NCI-H2227 (cell line): ENCODE data around the gene SLC38A8.

Source experiments
- DNase-seq: peaks from one replicate; lab custom pipeline; 2025; ENCODE audit not compliant: unreplicated experiment; lab: John Stamatoyannopoulos, UW

The SLC38A8 gene

GRCh38 chr16:84032458-84033178, 10.0 kb downstream of the SLC38A8 start:
- DNase-seq, result peak; percentile 62

GRCh38 chr16:84031556-84031955, 11.0 kb downstream of the SLC38A8 start:
- DNase-seq, result no peak

GRCh38 chr16:84029297-84030047, 13.1 kb downstream of the SLC38A8 start:
- DNase-seq, result no peak

GRCh38 chr16:84027625-84028024, 15.0 kb downstream of the SLC38A8 start:
- peak; percentile 30 for DNase-seq

- DNase-seq, result no peak
These were observed 16.0 kb downstream of the SLC38A8 start for GRCh38 chr16:84026606-84027005.

- no peak for DNase-seq
These were observed 17.7 kb downstream of the SLC38A8 start for GRCh38 chr16:84024854-84025253.

- DNase-seq, result no peak
These were observed 20.0 kb downstream of the SLC38A8 start for GRCh38 chr16:84022644-84023043.

GRCh38 chr16:84021488-84021887, 21.1 kb downstream of the SLC38A8 start:
- DNase-seq, result no peak

- DNase-seq, result no peak
These were observed 22.2 kb downstream of the SLC38A8 start for GRCh38 chr16:84020353-84020752.

- DNase-seq, result no peak
These were observed 23.9 kb downstream of the SLC38A8 start for GRCh38 chr16:84018710-84019109.

GRCh38 chr16:84016477-84016876, 26.1 kb downstream of the SLC38A8 start:
- no peak for DNase-seq

- DNase-seq, result no peak
These were observed 27.2 kb downstream of the SLC38A8 start for GRCh38 chr16:84015399-84015798.

GRCh38 chr16:84014570-84015327, 27.8 kb downstream of the SLC38A8 start:
- DNase-seq, result no peak

- DNase-seq, result peak; percentile 65
These were observed 28.6 kb downstream of the SLC38A8 start for GRCh38 chr16:84013787-84014569.

- DNase-seq, result no peak
These were observed 33.3 kb downstream of the SLC38A8 start for GRCh38 chr16:84009282-84009681.

GRCh38 chr16:84007965-84008364, 34.6 kb downstream of the SLC38A8 start:
- DNase-seq, result no peak

GRCh38 chr16:84007520-84007919, 35.1 kb downstream of the SLC38A8 start:
- no peak for DNase-seq

- no peak for DNase-seq
These were observed 37.2 kb downstream of the SLC38A8 start for GRCh38 chr16:84005391-84005790.

- DNase-seq, result no peak
These were observed 38.2 kb downstream of the SLC38A8 start for GRCh38 chr16:84004442-84004841.

- DNase-seq, result no peak
These were observed 39.6 kb downstream of the SLC38A8 start for GRCh38 chr16:84003038-84003437.

GRCh38 chr16:84001726-84002125, 40.9 kb downstream of the SLC38A8 start:
- DNase-seq, result no peak
